ENCODE results near the gene SMIM32. TPM values are rescaled to one million over a fixed set of nuclear protein-coding genes. Genes with fewer than 3 reads are reported as not detected.

The SMIM32 gene
- total RNA-seq, 1 experiment from 2014 or later: 0.31 TPM

DNA sequence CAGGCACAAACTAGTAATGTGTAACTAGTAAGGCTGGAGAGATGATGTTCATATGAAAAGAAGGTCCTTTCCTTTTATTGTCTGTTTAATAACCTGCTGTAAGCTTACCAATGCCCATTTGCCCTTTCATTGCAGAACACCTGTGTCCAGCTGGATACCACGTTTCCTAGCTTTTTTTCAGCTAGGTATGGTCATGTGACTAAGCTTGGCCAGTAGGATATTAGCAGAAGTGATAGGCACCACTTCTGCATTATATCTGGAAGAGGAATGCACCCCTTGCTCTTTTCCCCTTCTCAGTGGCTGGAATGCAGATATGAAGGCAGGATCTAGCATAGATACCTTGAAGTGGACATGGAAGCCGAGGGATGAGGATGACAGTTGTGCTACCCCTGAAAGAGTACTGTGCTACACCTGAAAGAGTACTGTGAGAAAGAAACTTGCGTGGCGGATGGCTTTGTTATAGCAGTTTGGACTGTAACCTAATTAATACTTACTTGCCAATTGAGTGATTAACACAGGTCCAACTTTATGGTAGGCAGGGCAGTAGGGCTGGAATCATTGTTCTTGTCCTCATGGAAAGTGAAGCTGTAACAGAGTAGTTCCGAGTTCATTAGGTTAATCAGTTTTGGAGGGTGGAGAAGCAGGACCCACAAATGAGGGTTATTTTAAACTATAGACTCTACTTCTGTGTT, 6.8 kb downstream of the SMIM32 start:
- no peaks in the 10 kb centered on the region for H3K9me3 ChIP-seq (ENCODE audit: control insufficient read depth, insufficient read depth, low read depth, low read length)
- H3K27me3 ChIP-seq (ENCODE audit: control insufficient read depth, insufficient read depth, low read length): no peaks in the 10 kb centered on the region
- CTCF ChIA-PET: no interaction called here
- in situ Hi-C loops (cut with HindIII; ENCODE audit: low pct_unique_long_range_greater_than_20kb, low sequenced_read_pairs) (no loop called here), intact Hi-C loops (cut with micrococcal nuclease; ENCODE audit: unreplicated experiment) (no loop called here)
- POLR2A ChIA-PET: no interaction called here
- DNase-seq (ENCODE audit: low read depth, low spot score): no peak
- ATAC-seq: no peak
- H3K4me1 ChIP-seq (ENCODE audit: control insufficient read depth, insufficient read depth, low read length): no peaks in the 10 kb centered on the region
- peaks cover 2% of the 10 kb centered on the region; the same call in 1 of the 2 replicates for H3K36me3 ChIP-seq (ENCODE audit: control insufficient read depth, insufficient read depth, low read length)
- H3K4me3 ChIP-seq (ENCODE audit: low read depth in 2 of 2, low read length in 2 of 2): no peak overlapping the region
- TF ChIP-seq POLR2AphosphoS5 (IDR thresholded peaks at IDR 0.05; ENCODE audit: low read depth, low read length) (no peak), TCF7L2 (IDR thresholded peaks at IDR 0.05; ENCODE audit: low read depth, low read length) (no peak), CTCF (IDR thresholded peaks at IDR 0.05) (no peak), SIN3A (IDR thresholded peaks at IDR 0.05; ENCODE audit: borderline replicate concordance, insufficient read depth, low read depth, low read length) (no peak)
- TF ChIP-seq, protein P1, sequence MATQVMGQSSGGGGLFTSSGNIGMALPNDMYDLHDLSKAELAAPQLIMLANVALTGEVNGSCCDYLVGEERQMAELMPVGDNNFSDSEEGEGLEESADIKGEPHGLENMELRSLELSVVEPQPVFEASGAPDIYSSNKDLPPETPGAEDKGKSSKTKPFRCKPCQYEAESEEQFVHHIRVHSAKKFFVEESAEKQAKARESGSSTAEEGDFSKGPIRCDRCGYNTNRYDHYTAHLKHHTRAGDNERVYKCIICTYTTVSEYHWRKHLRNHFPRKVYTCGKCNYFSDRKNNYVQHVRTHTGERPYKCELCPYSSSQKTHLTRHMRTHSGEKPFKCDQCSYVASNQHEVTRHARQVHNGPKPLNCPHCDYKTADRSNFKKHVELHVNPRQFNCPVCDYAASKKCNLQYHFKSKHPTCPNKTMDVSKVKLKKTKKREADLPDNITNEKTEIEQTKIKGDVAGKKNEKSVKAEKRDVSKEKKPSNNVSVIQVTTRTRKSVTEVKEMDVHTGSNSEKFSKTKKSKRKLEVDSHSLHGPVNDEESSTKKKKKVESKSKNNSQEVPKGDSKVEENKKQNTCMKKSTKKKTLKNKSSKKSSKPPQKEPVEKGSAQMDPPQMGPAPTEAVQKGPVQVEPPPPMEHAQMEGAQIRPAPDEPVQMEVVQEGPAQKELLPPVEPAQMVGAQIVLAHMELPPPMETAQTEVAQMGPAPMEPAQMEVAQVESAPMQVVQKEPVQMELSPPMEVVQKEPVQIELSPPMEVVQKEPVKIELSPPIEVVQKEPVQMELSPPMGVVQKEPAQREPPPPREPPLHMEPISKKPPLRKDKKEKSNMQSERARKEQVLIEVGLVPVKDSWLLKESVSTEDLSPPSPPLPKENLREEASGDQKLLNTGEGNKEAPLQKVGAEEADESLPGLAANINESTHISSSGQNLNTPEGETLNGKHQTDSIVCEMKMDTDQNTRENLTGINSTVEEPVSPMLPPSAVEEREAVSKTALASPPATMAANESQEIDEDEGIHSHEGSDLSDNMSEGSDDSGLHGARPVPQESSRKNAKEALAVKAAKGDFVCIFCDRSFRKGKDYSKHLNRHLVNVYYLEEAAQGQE (IDR thresholded peaks at IDR 0.05; ENCODE audit: insufficient read depth in 1 of 2, low read depth in 2 of 2, low read length in 1 of 2): no peak
- no peak overlapping the region for H3K27ac ChIP-seq (ENCODE audit: low read length)
- no TSS peak for BruUV-seq (replicated peaks)

DNA sequence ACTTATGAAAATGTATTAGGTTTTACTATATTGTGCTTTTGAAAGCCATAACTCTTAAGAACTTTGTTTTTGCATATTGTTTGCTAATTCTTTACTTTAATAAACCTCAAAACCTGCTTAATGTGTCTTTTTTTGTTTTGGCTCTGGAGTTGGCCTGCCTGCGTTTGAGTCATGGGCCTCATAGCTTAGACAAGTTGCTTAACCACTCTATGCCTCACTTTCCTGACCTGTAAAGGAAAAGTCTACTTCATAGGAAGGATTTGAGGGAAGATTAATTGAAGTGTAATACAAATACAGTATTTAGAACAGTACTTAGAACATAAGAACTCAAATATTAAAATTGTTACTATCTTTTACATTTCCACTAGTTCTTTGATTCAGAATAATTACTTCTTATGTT, 10.3 kb downstream of the SMIM32 start:
- intact Hi-C loops (cut with micrococcal nuclease; ENCODE audit: unreplicated experiment): no loop called here
- ATAC-seq (no peak), DNase-seq (ENCODE audit: low read depth, low spot score) (no peak)
- CTCF ChIA-PET: interaction anchor here (0.7 kb wide), 1 partner anchor 294 kb away, joined by 4 read pairs; no protein-coding TSS in a partner anchor
- Histone ChIP-seq H3K9me3 (ENCODE audit: control insufficient read depth, insufficient read depth, low read depth, low read length) (no peaks in the 10 kb centered on the region), H3K4me3 (ENCODE audit: low read depth in 2 of 2, low read length in 2 of 2) (no peak overlapping the region), H3K27ac (ENCODE audit: low read length) (no peak overlapping the region), H3K27me3 (ENCODE audit: control insufficient read depth, insufficient read depth, low read length) (no peaks in the 10 kb centered on the region), H3K36me3 (ENCODE audit: control insufficient read depth, insufficient read depth, low read length) (peaks cover 10% of the 10 kb centered on the region; the same call in 1 of the 2 replicates), H3K4me1 (ENCODE audit: control insufficient read depth, insufficient read depth, low read length) (no peaks in the 10 kb centered on the region)
- POLR2A ChIA-PET: no interaction called here
- BruUV-seq (replicated peaks): no TSS peak
- in situ Hi-C loops (cut with HindIII; ENCODE audit: low pct_unique_long_range_greater_than_20kb, low sequenced_read_pairs): no loop called here
- TF ChIP-seq TCF7L2 (IDR thresholded peaks at IDR 0.05; ENCODE audit: low read depth, low read length) (no peak), POLR2AphosphoS5 (IDR thresholded peaks at IDR 0.05; ENCODE audit: low read depth, low read length) (no peak), CTCF (IDR thresholded peaks at IDR 0.05) (no peak), SIN3A (IDR thresholded peaks at IDR 0.05; ENCODE audit: borderline replicate concordance, insufficient read depth, low read depth, low read length) (no peak)
- TF ChIP-seq, protein P1 (IDR thresholded peaks at IDR 0.05; ENCODE audit: insufficient read depth in 1 of 2, low read depth in 2 of 2, low read length in 1 of 2): no peak

Data from Panc1 (cell line).